Central memory CD8-positive, alpha-beta T cell (primary cell): ENCODE data around the gene TXNIP.

Experiments
- ATAC-seq: fragments of 150-1000 bp; cut with Tn5 transposase; replicated peaks from 2 replicates; pipeline ENCODE4 v1.10.0; 2022; ENCODE audit warnings: mild to moderate bottlenecking, moderate FRiP score, moderate number of reproducible peaks; ENCODE audit not compliant: poor library complexity, severe bottlenecking; ENCODE audit errors: extremely low read depth
- DNase-seq, 2 donors: peaks; one replicate each; pipeline ENCODE4 v3.0.0; 2021; ENCODE audit warnings: low spot score in 2 of 2
- H3K27ac Mint-ChIP-seq: one replicate; pipeline ENCODE4 v1.8.0; 2022; ENCODE audit warnings: low read depth, mild to moderate bottlenecking, moderate library complexity, mixed read lengths
- H3K27me3 Mint-ChIP-seq: one replicate; pipeline ENCODE4 v1.8.0; 2022; ENCODE audit warnings: mixed read lengths
- H3K36me3 Mint-ChIP-seq: one replicate; pipeline ENCODE4 v1.8.0; 2022; ENCODE audit warnings: mild to moderate bottlenecking, moderate library complexity, mixed read lengths; ENCODE audit not compliant: insufficient read depth
- H3K4me1 Mint-ChIP-seq: one replicate; pipeline ENCODE4 v1.8.0; 2022; ENCODE audit warnings: mixed read lengths
- H3K4me3 Mint-ChIP-seq: one replicate; pipeline ENCODE4 v1.8.0; 2022; ENCODE audit warnings: mild to moderate bottlenecking, moderate library complexity, mixed read lengths
- H3K9me3 Mint-ChIP-seq: one replicate; pipeline ENCODE4 v1.8.0; 2022; ENCODE audit warnings: mixed read lengths

Gene TXNIP

DNA sequence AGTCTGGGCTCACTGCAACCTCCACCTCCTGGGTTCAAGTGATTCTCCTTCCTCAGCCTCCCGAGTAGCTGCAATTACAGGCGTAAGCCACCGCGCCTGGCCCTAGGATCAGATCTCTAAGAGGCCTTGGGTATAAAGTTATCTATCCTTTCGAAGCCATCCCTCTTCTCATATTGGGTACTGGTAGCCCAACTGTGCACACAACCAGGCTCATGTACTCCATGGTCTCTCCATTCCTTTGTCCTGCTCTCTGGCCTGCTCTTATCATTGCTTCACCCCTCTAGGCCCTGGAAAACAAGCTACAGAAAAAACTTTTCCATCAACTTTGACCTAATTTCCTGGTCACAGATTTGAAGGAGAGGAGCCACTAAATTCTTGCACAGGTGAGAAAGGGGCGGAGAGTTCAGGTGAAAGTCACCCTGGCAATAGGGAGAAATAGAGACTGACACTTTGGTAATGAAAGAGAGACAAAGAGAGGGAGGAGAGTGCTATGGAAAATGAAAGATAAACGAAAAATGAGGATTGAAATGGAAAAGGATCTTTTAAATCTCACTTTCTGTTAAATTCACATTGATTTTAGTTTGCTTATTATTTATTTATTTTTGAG lies 6.0 kb downstream of the TXNIP start:
- no peak overlapping the region for H3K27ac Mint-ChIP-seq
- H3K27me3 Mint-ChIP-seq = no peaks in the 10 kb centered on the region

DNA sequence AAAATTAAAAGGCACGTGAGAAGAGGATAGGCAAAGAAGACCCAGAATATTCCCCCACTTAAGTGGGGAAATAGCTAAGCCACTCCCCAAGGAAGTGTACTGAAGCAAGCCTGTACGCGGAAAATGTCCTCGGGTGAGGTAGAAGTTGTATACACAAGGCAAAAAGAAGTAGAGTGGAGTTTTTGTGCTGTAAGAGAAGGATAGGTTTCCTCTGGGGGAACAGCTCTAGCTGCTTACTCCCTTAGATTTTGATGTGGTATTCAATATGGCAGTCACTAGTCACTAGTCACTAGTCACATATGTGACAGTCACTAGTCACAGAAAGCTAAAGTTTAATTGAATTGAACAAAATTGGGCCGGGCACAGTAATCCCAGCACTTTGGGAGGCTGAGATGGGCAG lies 7.6 kb downstream of the TXNIP start:
- DNase-seq (no peak), ATAC-seq (peak; percentile 16)
- Mint-ChIP-seq H3K36me3 (peaks cover 27% of the 10 kb centered on the region), H3K27me3 (no peaks in the 10 kb centered on the region), H3K27ac (no peak overlapping the region), H3K4me3 (no peak overlapping the region), H3K9me3 (no peaks in the 10 kb centered on the region), H3K4me1 (peaks cover 72% of the 10 kb centered on the region)

More for the DNA sequence above, 6.0 kb downstream of the TXNIP start:
- Mint-ChIP-seq H3K4me3 (no peak overlapping the region), H3K4me1 (peaks cover 66% of the 10 kb centered on the region), H3K36me3 (peaks cover 40% of the 10 kb centered on the region), H3K9me3 (no peaks in the 10 kb centered on the region)
- DNase-seq (no peak), ATAC-seq (no peak)

DNA sequence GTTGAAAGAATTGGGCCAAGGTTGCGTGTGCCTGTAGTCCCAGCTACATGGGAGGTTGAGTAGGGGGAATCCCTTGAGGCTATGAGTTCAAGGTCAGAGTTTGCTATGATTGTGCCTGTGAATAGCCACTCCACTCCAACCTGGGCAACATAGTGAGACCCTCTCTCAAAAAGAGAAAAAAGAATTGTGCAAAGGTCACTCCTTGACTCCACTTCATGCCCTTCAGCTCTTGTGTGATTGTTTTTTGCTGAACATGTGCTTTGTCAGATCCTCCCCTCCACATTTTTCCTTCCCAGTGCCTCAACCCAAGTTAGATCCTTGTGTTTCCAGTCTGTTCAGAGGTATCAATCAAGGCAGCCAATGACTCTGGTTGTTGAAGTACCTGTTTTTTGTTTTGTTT lies 8.5 kb downstream of the TXNIP start:
- H3K27me3 Mint-ChIP-seq = no peaks in the 10 kb centered on the region
- peaks cover 72% of the 10 kb centered on the region for H3K4me1 Mint-ChIP-seq
- no peak overlapping the region for H3K4me3 Mint-ChIP-seq
- peaks cover 20% of the 10 kb centered on the region for H3K36me3 Mint-ChIP-seq
- no peak overlapping the region for H3K27ac Mint-ChIP-seq
- no peak for ATAC-seq
- DNase-seq = no peak
- no peaks in the 10 kb centered on the region for H3K9me3 Mint-ChIP-seq

- H3K4me1 Mint-ChIP-seq = peaks cover 72% of the 10 kb centered on the region
- H3K9me3 Mint-ChIP-seq = no peaks in the 10 kb centered on the region
- H3K27ac Mint-ChIP-seq = peak overlapping the region; percentile 85
- ATAC-seq (no peak), DNase-seq (no peak)
- peaks cover 7% of the 10 kb centered on the region for H3K36me3 Mint-ChIP-seq
- no peaks in the 10 kb centered on the region for H3K27me3 Mint-ChIP-seq
- H3K4me3 Mint-ChIP-seq = no peak overlapping the region
These were observed 9.8 kb downstream of the TXNIP start for GRCh38 chr1:145986551-145986950.

GRCh38 chr1:145985502-145986439 lies 10.6 kb downstream of the TXNIP start:
- Mint-ChIP-seq H3K36me3 (peaks cover 6% of the 10 kb centered on the region), H3K27me3 (no peaks in the 10 kb centered on the region), H3K27ac (peak overlapping the region; percentile 85), H3K4me1 (peaks cover 73% of the 10 kb centered on the region), H3K4me3 (peak overlapping the region; percentile 49), H3K9me3 (no peaks in the 10 kb centered on the region)
- ATAC-seq (no peak), DNase-seq (no peak)

- Mint-ChIP-seq H3K27me3 (no peaks in the 10 kb centered on the region), H3K4me1 (peaks cover 67% of the 10 kb centered on the region), H3K4me3 (peak overlapping the region; percentile 49), H3K9me3 (no peaks in the 10 kb centered on the region), H3K36me3 (peaks cover 4% of the 10 kb centered on the region), H3K27ac (peak overlapping the region; percentile 85)
- DNase-seq (no peak), ATAC-seq (no peak)
These were observed 11.3 kb downstream of the TXNIP start for GRCh38 chr1:145985129-145985501.

DNA sequence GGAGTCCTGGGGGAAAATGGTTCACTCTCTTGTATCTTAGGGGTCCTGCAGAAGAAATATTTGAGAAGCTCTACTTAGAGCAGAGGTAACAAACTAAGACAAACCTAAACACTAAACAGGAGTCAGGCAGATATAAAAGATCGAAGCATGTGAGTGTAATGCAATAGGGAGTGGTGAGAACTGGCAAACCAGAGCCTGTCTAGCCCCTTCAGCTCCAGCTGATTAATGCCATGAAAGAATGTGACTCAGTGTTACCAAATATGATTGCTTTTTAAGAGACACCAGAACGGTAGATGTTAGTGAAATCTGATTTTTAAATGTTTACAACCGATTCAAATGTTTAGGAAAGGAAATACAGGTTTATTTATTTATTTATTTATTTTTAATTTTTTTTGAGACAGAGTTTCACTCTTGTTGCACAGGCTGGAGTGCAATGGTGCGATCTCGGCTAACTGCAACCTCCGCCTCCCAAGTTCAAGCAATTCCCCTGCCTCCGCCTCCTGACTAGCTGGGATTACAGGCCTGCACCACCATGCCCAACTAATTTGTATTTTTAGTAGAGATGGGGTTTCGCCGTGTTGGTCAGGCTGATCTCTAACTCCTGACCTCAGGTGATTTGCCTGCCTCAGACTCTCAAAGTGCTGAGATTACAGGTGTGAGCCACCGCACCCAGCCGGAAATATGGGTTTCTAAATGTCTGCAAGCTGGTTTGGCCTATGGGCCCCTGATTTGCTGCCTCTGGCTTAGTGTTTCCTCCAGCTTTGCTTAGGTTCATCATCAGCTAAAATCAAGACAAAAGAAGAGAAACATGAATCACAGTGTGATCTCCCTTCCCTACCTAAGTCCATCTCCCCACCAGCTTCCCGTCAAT lies 12.2 kb downstream of the TXNIP start:
- ATAC-seq = peak; percentile 49
- peaks cover 4% of the 10 kb centered on the region for H3K36me3 Mint-ChIP-seq
- H3K4me1 Mint-ChIP-seq = peaks cover 65% of the 10 kb centered on the region
- peak overlapping the region; percentile 49 for H3K4me3 Mint-ChIP-seq
- H3K27ac Mint-ChIP-seq = peak overlapping the region; percentile 85
- no peaks in the 10 kb centered on the region for H3K27me3 Mint-ChIP-seq
- peak in 1 of 2 donors; percentile 30 for DNase-seq
- H3K9me3 Mint-ChIP-seq = no peaks in the 10 kb centered on the region

- Mint-ChIP-seq H3K27me3 (no peaks in the 10 kb centered on the region), H3K27ac (peak overlapping the region; percentile 85), H3K36me3 (peaks cover 5% of the 10 kb centered on the region), H3K4me3 (no peak overlapping the region), H3K9me3 (no peaks in the 10 kb centered on the region), H3K4me1 (peaks cover 58% of the 10 kb centered on the region)
- no peak for ATAC-seq
- no peak for DNase-seq
These were observed 13.1 kb downstream of the TXNIP start for GRCh38 chr1:145983206-145983675.

DNA sequence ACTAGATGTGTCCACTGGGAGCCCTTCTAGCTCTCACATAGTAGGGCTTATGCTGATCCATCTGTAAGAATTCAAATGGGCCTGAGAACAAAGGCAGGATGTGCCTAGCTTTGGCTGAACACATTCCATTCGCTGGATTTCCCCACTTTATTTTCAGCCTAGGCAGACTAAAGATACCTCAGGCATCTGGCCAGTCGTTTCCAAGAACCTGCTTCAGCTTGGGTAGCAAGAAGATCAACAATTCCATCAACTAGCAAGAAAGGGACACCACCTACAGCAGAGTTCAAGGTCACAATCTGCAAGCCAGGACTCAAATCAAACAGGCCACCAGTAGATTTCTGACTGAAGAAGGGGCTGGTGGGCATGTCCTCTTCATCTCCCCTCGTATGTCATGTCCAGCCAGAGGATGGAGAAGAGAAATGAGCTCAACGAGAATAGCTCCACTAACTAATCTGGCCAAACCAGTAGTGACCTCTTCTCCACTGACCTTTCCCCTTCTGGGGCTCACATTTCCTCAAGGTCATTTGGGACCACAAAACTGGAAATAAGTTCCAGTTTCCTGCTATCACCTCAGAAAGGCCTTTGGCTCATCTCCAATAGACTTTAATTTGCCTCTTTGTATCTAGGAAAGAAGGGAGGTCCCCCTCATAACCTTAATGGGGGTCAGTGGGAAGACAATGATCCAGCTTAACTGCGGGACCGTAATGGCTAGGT lies 14.2 kb downstream of the TXNIP start:
- Mint-ChIP-seq H3K9me3 (no peaks in the 10 kb centered on the region), H3K36me3 (peaks cover 11% of the 10 kb centered on the region), H3K4me3 (no peak overlapping the region), H3K27ac (peak overlapping the region; percentile 85), H3K27me3 (no peaks in the 10 kb centered on the region), H3K4me1 (peaks cover 51% of the 10 kb centered on the region)
- ATAC-seq (no peak), DNase-seq (no peak)

DNA sequence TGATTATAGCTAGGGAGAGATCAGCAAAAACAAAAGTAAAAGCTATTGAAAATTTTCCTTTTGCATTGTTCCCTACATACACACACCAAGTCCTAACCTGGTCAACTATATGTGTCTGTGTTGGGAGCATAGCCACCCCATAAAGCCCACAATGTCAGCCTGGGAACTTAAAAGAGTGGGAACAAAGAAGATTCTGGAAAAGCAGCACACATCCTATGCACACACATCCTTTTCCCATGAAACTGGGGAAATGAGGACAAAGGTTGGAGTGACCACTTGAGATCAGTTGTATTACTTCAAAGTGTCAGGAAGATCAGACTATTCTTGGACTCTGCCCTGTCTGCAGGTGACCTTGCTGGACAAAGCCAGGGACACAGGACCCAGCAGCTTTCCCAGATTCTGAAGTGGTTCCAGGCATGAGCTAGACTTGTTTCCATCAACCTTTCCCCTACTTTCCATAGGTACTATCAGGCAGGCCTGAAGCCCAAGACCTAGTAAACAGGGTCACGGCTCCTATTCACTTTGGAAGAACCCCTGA lies 15.9 kb downstream of the TXNIP start:
- no peak overlapping the region for H3K4me3 Mint-ChIP-seq
- H3K27me3 Mint-ChIP-seq = no peaks in the 10 kb centered on the region
- H3K4me1 Mint-ChIP-seq = peaks cover 42% of the 10 kb centered on the region
- no peak for DNase-seq
- no peak for ATAC-seq
- peaks cover 12% of the 10 kb centered on the region for H3K36me3 Mint-ChIP-seq
- no peaks in the 10 kb centered on the region for H3K9me3 Mint-ChIP-seq
- no peak overlapping the region for H3K27ac Mint-ChIP-seq

DNA sequence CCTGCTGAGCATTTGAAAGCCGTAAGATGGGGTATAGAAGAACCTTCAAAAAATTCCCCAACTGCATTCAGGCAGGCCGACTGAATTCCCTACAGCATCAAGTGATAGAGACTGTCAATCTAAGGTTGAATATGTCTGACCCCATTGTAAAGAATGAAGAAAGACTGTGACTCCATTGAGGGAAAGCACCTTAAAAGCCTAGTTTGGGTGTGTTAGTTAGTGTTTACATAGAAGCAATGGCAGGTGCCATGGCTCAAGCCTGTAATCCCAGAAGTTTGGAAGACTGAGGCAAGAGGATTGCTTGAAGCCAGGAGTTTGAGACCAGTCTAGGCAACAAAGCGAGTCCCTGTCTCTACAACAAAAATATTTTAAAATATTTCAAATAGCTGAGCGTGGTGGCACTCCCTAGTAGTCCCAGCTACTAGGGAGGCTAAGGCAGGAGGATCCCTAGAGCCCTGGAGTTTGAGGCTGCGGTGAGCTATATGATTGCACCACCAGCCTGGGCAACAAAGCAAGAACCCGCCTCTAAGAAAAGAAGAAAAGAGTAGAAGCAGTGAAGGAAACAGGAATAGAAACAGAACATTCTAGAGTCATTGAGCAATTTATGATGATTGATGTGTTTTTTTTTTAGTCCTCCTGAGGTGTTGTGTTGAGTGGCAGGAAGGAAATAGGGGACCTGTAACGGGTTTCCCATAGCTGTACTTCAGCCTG lies 16.5 kb downstream of the TXNIP start:
- H3K36me3 Mint-ChIP-seq = peaks cover 12% of the 10 kb centered on the region
- ATAC-seq = peak; percentile 47
- H3K9me3 Mint-ChIP-seq = no peaks in the 10 kb centered on the region
- H3K4me3 Mint-ChIP-seq = no peak overlapping the region
- H3K4me1 Mint-ChIP-seq = peaks cover 39% of the 10 kb centered on the region
- no peaks in the 10 kb centered on the region for H3K27me3 Mint-ChIP-seq
- DNase-seq = no peak
- H3K27ac Mint-ChIP-seq = no peak overlapping the region
